HG03066 (cell line): ENCODE data around the gene ZFPM1.

Experiments
- ATAC-seq: cut with Tn5 transposase; IDR thresholded peaks from one replicate; pipeline ENCODE4 v1.9.1; 2021; ENCODE audit warnings: low read depth; ENCODE audit not compliant: unreplicated experiment

Gene ZFPM1

GRCh38 chr16:88416686-88417085 is 36.4 kb upstream of the ZFPM1 start:
- no peak for ATAC-seq

GRCh38 chr16:88417684-88418476 is 35.2 kb upstream of the ZFPM1 start:
- no peak for ATAC-seq

- no peak for ATAC-seq
Measured at GRCh38 chr16:88418869-88419268, 34.2 kb upstream of the ZFPM1 start.

GRCh38 chr16:88419790-88420189 is 33.3 kb upstream of the ZFPM1 start:
- ATAC-seq, result no peak

- no peak for ATAC-seq
Measured at GRCh38 chr16:88420496-88420895, 32.6 kb upstream of the ZFPM1 start.

GRCh38 chr16:88421301-88421700 is 31.8 kb upstream of the ZFPM1 start:
- no peak for ATAC-seq

- no peak for ATAC-seq
Measured at GRCh38 chr16:88421871-88422433, 31.1 kb upstream of the ZFPM1 start.

- no peak for ATAC-seq
Measured at GRCh38 chr16:88422733-88423447, 30.2 kb upstream of the ZFPM1 start.

GRCh38 chr16:88423448-88423850 is 29.6 kb upstream of the ZFPM1 start:
- no peak for ATAC-seq

- ATAC-seq, result no peak
Measured at GRCh38 chr16:88424587-88425235, 28.4 kb upstream of the ZFPM1 start.

GRCh38 chr16:88426018-88426417 is 27.1 kb upstream of the ZFPM1 start:
- no peak for ATAC-seq

GRCh38 chr16:88427376-88427775 is 25.7 kb upstream of the ZFPM1 start:
- ATAC-seq, result no peak

GRCh38 chr16:88428156-88428555 is 24.9 kb upstream of the ZFPM1 start:
- no peak for ATAC-seq

- no peak for ATAC-seq
Measured at GRCh38 chr16:88428616-88429386, 24.3 kb upstream of the ZFPM1 start.

GRCh38 chr16:88429387-88430184 is 23.5 kb upstream of the ZFPM1 start:
- no peak for ATAC-seq

GRCh38 chr16:88430185-88430523 is 22.9 kb upstream of the ZFPM1 start:
- peak; percentile 20 for ATAC-seq

- peak; percentile 58 for ATAC-seq
Measured at GRCh38 chr16:88430524-88431446, 22.3 kb upstream of the ZFPM1 start.

- ATAC-seq, result no peak
Measured at GRCh38 chr16:88431651-88432050, 21.4 kb upstream of the ZFPM1 start.

GRCh38 chr16:88432174-88432573 is 20.9 kb upstream of the ZFPM1 start:
- no peak for ATAC-seq
